AG08395 (cell line): ENCODE measurements around the gene CAPRIN1.
"Not testable (repeated sequence)": the region's sequence is repeated elsewhere in the genome, so short reads cannot be mapped to it uniquely, and the experiment has no call there.

Source experiments
- DNase-seq: peaks from one replicate; pipeline ENCODE4 v3.0.0; 2012; ENCODE audit warnings: mixed read lengths, low spot score

Gene CAPRIN1

DNA sequence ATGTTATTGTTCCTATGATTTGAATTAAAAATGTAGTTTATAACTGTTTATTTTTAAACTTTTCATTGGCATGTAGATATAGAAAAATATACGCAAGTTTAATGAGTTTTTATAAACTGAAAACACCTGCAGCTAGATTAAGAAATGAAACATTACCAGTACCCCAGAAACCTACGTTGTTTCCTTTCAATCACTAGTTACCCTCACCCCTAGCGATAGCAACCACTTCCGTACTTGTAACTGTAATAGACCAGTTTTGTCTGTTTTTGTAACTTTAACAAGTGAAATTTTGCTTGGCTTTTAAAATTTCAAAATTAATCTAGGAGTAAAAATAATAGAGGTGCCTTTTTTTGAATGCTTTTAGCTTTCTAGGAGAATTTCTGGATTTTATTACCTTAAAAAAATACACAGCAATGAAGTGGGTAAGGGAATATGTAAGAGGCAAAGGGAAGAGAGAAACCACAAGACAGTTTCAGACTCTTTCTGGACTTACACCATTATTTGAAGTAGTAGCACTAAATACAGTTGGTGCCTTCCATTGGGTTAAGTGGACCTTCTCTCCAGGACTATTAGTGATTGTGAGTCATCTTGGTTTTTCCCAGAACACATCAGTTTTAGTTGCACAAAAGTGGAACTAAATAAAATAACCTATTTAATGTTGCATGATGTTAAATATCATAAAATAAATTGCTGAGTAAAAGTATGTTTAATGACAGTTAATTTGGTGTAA is 35.2 kb downstream of the CAPRIN1 start:
- DNase-seq = no peak

DNA sequence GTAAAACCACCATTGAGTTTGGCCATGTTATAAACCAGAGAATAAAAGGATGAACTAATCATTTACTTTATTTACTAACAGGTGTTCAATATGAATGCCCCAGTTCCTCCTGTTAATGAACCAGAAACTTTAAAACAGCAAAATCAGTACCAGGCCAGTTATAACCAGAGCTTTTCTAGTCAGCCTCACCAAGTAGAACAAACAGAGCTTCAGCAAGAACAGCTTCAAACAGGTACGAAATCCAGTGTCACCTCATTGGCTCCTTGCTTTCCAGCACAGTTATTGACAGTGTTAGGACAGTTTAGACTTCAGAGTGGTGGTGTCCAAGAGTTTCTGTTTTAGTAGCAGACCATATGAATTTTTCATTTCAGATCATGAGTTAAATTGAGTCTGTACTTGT is 40.3 kb downstream of the CAPRIN1 start:
- no peak for DNase-seq

DNA sequence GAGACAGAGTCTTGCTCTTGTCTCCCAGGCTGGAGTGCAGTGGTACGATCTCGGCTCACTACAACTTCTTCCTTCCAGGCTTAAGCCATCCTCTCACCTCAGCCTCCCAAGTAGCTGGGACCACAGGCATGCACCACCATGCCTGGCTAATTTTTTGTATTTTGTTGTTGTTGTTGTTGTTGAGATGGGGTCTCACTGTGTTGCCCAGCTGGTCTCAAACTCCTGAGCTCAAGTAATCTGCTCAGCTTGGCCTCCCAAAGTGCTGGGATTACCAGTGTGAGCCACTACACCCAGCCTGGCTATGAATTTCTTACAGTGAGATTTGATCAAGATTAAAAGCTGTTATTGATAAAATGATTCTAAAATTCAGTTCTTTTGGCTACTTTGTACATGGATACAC is 43.4 kb downstream of the CAPRIN1 start:
- not testable (repeated sequence) for DNase-seq

DNA sequence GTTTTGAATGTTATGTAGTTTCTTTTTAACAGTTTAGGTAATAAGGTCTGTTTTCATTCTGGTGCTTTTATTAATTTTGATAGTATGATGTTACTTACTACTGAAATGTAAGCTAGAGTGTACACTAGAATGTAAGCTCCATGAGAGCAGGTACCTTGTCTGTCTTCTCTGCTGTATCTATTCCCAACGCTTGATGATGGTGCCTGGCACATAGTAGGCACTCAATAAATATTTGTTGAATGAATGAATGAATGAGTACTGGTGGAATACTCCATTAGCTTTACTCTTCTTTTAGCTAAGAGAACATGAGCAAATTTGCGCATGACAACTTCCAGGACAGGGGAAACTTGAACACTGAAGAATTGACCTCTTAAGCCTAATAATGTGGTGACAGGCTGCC is 47.3 kb downstream of the CAPRIN1 start:
- no peak for DNase-seq

DNA sequence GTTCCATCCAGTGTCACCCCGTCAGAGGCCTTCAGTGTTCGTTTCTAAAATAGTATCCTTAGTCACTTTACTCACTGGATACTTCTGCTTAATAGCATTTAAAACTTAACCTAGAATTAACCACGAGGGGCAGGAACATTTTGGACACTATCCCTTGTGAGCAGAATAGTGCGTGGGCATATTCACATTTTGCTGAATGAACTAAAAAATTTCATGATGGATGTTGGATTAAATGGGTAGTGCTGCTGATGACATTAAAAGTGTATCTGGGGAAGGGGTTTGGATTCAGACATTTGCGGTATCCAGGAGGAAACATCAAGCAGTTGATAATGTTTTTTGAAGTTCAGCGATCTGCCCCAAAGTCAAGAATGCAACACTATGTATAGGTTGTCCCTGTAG is 53.1 kb downstream of the CAPRIN1 start:
- no peak for DNase-seq

DNA sequence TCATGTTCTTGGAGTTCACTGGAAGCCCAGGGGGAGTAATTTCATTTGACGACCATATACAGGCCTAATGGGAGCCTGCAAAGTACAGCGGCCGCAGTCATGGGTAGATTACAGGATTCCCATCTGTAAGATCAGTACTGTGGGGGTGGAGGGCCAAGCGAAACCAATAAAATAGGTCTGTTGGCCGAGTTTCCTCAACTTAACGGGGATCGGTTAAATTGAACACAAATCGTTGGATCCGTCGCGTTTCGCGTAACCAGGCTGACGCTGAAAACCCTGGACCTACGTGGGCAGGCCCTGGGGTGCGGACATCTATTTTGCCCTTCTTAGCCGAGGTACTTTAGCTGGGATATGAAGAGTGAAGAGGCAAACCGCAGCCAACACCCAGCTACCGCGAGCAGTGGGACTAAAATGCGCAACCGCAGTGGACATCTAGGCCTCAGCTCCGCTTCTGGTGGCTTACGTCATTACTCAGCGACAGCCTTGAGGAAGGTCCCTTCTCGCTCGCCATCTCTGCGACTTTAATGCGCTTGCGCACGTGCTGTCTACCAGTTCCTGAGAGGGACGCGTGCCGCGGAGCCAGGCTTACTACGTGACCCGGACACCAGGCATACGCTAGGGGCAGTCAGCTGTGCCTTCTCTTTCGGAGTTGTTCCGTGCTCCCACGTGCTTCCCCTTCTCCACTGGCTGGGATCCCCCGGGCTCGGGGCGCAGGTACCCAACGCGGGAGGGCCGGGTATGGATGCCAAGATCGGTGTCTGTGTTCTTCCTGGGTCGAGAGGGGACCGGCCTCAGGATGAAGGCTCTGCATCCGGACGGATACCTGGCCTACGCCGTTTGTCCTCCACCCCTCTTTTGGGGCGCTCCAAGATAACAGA is 53.8 kb downstream of the CAPRIN1 start, which contains the start of gene NAT10:
Gene NAT10, plus strand, starts transcription at position 551 of the 878 bp plus-strand sequence. CDS start 2,597 bp downstream, outside the sequence.
- DNase-seq = peak; percentile 99

DNA sequence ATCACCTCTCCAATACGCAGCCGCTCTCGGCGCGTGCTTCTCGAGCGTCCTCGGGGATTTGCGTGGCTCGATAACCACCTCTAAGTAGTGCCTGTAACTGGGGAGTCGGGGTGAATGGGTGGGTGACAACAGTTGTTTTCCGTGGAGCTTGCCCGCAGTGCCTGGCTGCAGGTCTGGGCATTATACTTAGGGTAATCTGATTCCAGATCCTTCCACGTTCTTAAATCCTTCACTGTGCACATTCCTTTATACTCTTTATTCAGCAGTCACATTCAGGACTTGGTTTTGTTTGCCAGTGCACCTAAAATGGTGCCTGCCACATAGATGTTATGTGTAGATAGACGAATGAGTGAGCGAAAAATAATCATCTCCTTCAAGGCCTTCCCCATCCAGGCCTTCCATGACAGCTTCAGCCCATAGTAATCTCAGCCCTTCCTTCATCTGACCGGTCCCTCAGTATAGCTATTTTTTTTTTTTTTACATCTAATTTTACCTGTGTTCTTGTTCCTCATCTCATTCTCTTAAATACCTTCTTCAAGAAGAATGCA is 54.5 kb downstream of the CAPRIN1 start:
- peak; percentile 31 for DNase-seq

DNA sequence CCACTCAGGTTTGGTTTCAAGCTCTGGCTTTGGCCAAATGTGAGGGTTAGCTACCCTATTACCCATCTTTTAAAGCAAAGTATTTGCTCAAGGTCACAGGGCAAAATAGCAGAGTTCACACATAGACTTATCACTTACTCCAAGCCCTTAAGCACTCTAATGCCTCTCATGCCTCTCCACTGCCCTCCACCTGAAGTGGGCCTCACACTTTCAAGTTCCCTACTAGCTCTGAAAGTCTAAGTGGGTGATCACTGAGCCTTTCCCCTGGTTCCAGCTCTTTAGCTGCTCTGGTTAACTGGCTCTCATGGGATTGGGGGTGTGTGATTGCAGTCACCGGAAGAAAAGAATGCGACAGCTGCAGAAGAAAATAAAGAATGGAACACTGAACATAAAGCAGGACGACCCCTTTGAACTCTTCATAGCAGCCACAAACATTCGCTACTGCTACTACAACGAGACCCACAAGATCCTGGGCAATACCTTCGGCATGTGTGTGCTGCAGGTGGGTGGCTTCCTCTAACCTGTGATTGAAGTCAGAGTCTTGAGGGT is 60.3 kb downstream of the CAPRIN1 start:
- DNase-seq = no peak

DNA sequence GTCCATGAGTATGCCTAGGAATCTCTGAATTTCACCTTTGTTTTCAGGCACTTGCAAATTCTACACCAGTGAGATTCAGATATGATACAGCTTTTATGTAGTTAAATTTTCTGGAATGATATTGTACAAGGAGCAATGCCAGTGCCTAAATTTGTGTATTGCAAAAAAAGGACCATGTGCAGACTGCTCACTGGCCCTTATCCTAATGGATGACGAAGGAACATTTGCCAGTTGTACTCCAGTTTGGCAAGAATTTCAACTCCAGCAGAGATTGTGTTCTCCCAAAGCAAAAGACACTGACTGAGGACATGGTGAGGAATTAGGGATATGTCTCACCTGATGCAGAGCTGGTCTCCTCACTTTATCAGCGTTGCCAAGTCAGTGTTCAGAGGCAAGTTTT is 62.5 kb downstream of the CAPRIN1 start:
- DNase-seq = no peak

DNA sequence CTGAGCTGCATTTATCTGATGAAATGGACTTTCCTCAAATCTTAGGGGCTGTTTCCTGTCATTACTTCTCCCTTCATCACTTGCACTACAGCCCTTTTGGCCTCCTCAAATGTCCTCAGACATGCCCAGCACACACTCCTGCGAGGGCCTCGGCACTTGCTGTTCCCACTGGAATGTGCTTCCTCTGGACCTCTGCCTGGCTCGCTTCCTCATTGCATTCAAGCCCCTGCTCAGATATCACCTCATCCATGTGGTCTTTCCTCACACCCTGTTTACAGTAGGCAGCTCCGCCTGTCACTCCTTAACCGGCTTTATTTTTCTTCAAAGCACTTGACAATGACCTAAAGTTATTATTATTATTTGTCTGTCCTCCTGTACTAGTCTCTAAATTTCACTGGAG is 62.9 kb downstream of the CAPRIN1 start:
- no peak for DNase-seq

DNA sequence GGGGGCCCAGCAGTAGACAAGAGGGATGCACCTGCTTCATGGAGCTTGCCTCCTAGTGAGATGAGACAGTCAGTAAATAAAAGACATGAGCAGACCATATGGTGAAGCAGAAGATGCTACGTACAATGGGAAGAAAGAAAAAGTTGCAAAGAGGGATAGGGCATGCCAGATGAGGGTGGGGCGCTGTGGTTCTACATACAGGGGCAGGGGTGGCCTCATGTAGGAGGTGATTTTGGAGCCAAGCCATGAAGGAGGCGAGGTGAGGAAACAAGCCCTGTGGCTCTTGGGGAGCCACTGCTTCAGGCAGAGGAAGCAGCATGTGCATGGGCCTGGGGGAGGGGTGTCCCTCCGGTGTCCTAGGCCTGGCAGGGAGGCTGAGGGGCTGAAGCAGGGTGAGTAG is 69.1 kb downstream of the CAPRIN1 start:
- DNase-seq = no peak

DNA sequence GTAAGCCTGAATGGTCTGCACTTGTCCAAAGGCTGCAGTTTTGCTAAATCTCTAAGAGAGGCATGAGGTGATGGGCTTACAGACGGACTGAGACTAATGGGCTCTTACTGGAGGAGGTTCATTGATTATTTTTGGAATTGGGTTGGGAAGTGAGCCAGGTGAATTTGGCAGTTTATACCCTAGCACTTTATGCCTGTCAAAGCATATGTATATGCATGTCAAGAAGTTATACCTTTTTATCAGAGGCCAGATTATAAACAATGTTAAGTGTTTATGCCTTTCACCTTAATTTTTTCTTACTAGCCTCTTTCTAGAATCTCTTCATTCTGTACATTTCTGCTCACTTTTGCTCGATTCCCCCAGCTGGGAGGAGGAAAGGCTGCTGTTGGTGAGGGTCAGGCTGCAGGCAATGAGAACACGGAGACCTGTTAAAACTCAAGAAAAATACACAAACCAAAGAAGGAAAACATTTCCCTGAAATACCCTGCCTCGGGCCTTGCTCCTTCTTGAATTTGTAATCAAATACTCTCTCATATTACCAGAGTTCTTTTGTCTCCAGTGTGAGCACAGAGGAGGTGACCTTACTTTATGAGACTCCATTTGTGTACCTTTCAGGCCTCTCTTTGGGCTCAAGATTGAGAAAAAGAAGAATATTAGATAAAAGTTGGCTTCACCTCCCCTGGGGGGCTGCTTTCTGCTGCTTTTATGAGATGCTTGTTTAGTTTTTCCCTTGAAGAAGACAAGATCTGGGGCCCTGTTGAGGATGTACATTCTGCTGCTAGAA is 73.5 kb downstream of the CAPRIN1 start:
- no peak for DNase-seq

DNA sequence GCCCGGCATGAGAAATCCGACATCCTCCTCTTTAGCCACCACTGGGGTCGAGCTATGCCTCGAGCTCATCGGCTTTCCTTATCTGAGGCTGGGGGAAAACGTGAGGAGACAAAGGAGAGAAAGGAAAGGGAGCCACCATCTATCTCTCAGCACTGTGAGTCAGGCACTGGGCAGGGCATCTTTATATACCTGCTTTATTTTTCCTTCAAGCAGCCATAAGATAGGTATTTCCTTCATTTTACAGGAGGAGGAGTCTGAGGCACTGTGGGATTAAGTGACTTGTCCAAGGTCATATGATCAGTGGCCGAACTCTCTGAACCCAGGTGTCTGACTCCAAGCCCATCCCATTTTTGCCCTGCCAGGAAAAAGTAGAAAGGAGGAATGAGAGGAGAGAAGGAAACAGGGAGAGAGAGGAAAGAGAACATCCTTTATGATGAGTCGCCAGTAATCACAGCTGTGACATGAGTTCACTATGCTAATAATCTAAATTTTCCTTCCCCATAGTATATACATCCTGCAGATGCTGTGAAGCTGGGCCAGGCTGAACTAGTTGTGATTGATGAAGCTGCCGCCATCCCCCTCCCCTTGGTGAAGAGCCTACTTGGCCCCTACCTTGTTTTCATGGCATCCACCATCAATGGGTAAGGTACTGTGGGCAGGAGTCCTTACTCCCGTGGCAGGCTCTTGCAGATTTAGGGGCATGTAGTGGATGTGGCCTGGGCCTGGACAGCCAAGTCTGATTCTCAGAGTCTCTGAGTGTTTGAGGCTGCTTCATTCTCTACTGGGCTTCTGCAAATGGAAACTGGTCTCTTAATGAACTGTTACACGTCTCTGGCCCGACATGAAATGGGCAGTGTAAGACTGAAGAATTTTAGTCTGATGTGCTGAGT is 75.7 kb downstream of the CAPRIN1 start:
- DNase-seq = no peak

DNA sequence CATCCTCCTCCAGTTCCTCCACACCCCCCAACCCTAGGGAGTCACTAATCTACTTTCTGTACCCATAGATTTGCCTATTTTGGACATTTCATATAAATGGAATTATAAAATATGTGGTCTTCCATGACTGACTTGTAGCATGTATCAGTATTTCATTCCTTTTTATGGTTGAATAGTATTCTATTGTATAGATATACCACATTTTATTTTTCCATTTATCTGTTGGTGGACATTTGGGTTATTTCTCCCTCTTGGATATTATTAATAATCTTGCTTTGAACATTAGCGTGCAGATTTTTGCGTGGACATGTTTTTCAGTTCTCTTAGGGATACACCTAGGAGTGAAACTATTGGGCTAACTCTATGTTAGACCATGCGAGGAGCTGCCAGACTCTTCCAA is 77.3 kb downstream of the CAPRIN1 start:
- no peak for DNase-seq

DNA sequence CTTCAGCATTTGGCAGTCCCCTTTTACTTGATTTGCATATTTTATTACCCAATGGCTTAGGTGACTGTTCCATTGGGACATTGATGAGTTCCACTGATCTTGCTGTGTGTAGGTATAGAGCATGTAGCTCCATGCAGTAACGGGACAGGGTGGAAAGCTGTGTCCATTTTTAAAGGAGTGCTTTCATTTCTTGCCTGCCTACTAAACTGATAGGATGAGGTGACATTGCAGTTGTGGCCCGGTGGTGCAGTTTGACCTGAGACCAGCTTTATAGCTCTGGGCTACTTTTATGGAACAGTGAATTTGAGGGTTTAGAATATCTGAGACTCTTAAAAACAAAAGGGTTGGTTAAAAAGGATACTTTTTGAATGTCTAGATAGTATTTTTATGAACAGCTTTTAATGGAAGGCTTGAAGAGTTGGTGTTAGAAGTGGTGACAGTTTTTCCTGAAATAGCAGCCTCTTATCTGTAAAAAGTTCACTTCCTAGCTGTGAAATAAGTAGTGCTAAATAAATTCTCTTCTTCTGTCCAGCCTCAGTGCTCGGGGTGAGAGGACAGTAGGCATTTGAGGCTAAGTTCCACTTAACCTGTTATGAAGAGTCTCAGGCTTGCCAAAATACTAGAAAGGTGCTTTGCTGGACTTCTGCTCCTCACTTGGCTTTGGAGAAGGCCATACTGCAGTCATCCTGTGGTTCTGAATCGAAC is 80.9 kb downstream of the CAPRIN1 start:
- no peak for DNase-seq

DNA sequence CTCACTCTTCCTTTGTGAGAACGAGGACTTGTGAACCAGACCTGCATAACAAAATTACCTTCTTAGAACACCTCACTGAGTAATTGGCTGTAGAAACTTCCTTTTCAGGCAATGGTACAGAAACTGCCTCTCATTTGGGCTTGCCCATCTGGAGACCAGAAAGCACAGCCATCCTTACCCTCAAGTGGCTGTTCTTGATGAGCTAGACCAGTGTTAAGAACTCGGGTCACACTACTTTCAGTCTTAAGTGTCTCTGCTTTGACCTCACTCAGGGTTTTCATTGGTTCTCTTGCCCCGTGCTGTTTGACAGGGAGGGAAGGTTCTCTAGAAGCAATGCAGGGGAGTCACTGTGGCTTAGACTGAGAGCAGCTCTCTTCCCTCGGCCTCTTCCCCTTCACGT is 83.2 kb downstream of the CAPRIN1 start:
- DNase-seq = no peak

DNA sequence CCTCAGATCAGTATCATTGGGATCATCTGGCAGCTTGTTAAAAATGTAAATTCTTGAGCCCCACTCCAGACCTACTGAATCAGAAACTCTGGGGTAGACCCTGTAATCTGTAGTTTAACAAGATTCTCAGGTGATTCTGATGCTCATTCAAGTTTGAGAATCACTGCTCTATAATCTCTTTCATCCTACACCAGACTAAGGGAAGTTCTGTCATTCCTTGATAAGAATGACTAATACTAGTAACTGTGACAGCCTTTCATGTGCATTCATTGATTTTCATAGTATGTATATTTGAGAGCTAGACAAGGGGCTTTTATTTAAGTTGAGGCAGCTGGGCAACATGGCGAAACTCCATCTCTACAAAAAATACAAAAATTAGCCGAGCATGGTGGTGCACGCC is 83.9 kb downstream of the CAPRIN1 start:
- DNase-seq = no peak

DNA sequence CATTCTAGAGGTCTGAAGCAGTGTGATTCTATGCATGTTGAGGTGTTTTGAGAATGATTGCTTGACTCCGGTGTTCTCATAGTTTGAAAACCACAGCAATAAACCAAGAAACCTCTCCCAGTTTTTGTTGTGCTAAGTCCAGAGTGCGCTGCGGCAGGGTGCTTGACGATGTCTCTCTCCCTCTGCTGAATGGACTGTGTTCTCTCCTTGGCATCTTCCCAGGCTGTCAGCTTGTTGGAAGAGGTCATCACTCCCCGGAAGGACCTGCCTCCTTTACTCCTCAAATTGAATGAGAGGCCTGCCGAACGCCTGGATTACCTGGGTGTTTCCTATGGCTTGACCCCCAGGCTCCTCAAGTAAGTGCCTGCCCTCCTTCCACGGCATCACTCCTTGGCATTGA is 84.9 kb downstream of the CAPRIN1 start:
- DNase-seq = no peak

DNA sequence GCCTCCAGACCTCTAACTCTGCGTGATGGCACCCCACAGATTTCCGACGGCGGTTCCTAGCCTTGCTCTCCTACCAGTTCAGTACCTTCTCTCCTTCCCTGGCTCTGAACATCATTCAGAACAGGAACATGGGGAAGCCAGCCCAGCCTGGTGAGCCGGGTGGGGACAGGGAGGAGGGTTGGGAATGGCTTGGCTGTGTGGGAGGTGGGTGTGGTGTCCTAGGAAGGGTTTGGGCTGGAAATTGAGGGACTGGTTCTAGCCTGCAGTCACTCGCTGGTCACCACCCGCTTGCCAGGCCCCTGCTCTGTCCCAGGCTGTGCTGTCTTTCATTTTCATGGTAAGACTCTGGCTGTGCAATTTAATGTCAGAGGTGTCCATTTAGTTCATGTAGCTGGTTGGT is 87.8 kb downstream of the CAPRIN1 start:
- DNase-seq = no peak

DNA sequence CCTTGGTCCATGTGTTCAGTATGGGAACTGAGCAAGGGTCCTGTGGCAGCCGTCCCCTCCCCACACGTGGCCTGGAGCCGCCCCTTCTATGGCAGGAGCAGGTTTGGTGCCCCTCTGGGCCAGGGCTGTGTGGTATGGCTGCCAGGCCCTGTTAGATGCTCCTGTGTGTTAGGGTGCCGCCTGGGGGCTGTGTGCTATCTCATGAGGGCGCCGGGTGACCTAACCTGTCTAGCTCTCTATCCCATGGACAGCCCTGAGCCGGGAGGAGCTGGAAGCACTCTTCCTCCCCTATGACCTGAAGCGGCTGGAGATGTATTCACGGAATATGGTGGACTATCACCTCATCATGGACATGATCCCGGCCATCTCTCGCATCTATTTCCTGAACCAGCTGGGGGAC is 88.6 kb downstream of the CAPRIN1 start:
- DNase-seq = no peak
